HG02938 (cell line): ENCODE results near the gene BCAS1.
"Not testable (repeated sequence)": the region's sequence is repeated elsewhere in the genome, so short reads cannot be mapped to it uniquely, and the experiment has no call there.

Experiments
- ATAC-seq: cut with Tn5 transposase; IDR thresholded peaks from one replicate; pipeline ENCODE4 v1.9.1; 2021; ENCODE audit warnings: mild to moderate bottlenecking, moderate library complexity; ENCODE audit not compliant: unreplicated experiment

The BCAS1 gene

GRCh38 chr20:53990003-53990402 is 80.4 kb downstream of the BCAS1 start:
- ATAC-seq, result no peak

DNA sequence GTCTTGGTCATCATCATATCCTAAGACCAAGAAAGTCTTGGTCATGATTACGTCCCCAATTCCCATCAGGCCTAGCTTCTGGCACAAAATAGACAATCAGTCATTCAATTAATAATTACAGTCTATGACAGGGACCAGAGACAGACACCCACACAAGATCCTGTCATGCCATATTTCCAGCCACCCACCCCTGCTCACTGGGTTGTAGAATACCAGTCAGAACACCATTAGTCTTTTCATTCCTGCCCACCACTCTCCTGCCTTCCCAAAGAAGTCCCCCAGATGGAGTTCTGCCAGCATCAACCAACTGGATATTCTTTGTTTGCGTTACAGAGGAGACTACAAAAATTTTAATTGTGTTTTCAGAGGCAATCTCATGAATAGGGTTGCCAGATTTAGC is 81.0 kb downstream of the BCAS1 start:
- no peak for ATAC-seq

DNA sequence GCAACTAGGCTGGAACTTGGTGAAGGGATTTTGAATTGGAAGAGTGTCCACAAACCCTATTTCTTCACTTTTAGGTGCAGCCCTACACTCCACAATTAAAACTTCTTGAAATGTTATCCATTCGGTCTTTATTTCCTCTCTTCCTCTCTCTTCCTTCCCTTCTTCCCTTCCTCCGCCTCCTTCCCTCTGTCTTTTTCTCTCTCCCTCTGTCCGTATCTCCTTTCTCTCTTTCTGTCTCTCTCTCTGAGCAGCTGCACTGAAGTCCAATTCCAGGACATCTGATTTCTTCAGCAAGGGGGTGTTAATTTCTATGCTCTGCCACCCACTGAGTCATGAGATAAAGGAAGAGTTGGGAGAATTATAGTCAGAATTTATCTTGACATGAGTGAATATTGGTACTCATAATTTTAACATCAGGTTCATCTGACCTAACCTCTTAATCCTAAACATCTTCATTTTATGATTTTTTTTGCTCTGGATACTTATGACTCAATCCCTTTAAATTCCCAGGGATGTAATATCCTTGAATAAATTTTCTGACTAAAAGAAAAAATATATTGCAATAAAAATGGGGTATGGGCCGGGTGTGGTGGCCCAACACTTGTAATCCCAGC is 84.2 kb downstream of the BCAS1 start:
- no peak for ATAC-seq

- ATAC-seq, result no peak
These were observed 85.3 kb downstream of the BCAS1 start for GRCh38 chr20:53985150-53985518.

DNA sequence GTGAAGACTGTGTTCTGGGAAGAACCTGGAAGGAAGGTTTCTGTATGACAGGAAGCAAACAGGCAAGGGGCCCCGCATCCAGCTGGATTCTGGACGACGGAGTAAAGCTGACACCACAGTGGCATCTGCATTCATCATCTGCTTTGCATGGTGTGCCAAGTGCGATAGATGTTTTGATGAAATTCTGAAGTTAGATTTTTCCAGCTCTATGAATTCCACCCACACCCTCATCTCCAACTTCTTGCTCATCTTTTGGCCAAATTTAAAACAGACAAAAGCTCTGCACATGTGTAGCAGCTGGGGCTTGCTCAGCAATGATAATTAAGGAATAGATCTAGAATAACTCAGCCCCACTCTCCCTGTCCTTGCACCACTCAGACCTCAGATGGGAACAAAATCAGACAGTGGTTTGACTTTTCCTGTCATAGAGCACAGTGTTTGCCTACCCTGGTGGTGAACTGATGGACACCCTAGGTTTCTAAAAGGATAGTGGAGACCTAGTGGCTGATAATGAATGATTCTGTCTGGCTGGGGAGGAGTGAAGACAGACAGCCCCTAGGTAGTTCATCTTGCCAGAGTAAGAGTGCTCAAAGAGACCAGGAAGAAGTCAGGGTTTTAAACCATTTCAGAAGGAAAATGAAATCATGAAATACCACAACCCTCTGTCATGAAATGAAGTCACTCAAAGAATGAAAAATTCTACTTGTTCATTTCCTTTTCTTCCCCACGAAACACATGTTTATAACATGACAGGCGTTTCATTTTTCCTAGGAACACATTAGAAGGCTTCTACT is 85.8 kb downstream of the BCAS1 start:
- no peak for ATAC-seq

DNA sequence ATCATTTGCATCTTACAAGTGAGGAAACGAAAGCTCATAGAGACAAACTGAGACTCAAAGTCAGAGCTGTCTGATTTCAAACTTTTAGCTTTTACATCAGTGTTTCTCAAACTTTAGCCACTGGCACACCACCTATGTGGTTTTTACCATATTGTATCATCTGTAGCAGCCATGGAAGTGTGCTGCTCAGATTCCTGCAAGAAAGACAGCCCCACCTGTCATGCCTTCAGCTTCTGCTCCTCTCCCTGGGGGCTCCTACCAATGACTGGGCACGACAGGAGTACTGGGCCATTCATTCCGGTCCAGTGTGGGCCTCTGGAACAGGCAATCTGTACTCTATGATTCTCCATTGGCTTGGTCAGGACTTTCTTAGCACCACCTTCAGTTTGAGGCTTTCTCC is 87.0 kb downstream of the BCAS1 start:
- ATAC-seq, result no peak

GRCh38 chr20:53982624-53983023 is 87.8 kb downstream of the BCAS1 start:
- no peak for ATAC-seq

- ATAC-seq, result no peak
These were observed 88.5 kb downstream of the BCAS1 start for GRCh38 chr20:53981752-53982437.

GRCh38 chr20:53981130-53981529 is 89.3 kb downstream of the BCAS1 start:
- ATAC-seq, result no peak

- no peak for ATAC-seq
These were observed 90.3 kb downstream of the BCAS1 start for GRCh38 chr20:53980031-53980465.

- ATAC-seq, result no peak
These were observed 91.9 kb downstream of the BCAS1 start for GRCh38 chr20:53978497-53978896.

- ATAC-seq, result no peak
These were observed 93.0 kb downstream of the BCAS1 start for GRCh38 chr20:53977391-53977790.

DNA sequence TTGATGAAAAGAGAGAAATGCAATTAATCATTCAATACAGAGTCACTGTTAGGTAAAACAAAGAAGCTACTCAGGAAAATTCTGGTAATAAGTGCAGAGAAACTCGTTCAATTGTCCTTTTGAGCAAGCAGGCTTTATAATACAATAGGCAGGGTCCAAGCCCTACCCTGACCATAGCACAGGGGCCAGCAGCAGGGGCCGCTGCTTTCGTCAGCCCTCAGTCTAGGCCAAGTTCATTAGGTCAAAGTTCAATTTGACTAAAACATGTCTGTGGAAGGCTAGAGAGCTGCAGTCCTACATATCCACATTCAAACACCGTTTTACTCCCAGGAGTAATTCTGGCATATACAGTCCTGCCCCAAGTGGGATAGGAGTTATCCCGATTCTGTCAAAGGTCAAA is 94.6 kb downstream of the BCAS1 start:
- no peak for ATAC-seq

GRCh38 chr20:53974785-53975555 is 95.4 kb downstream of the BCAS1 start:
- no peak for ATAC-seq

- ATAC-seq, result not testable (repeated sequence)
These were observed 96.5 kb downstream of the BCAS1 start for GRCh38 chr20:53973882-53974281.

DNA sequence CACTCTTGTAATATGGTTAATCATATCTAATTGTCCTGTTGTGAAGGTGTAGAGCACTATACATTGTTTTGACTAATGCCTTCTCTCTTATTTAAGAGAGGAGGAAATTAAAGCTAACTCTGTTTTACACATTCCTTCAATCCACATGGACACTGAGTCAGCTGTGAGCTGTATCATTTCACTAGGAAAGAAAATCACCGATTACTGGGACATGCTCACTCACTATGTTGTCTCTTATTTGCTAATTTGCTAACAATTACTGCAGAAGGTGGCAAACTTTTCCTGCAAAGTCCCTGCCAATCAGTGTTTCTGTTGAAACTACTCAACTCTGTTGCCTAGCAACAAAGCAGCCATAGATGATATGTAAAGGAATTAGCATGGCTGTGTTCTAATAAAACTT is 98.2 kb downstream of the BCAS1 start:
- ATAC-seq, result no peak

DNA sequence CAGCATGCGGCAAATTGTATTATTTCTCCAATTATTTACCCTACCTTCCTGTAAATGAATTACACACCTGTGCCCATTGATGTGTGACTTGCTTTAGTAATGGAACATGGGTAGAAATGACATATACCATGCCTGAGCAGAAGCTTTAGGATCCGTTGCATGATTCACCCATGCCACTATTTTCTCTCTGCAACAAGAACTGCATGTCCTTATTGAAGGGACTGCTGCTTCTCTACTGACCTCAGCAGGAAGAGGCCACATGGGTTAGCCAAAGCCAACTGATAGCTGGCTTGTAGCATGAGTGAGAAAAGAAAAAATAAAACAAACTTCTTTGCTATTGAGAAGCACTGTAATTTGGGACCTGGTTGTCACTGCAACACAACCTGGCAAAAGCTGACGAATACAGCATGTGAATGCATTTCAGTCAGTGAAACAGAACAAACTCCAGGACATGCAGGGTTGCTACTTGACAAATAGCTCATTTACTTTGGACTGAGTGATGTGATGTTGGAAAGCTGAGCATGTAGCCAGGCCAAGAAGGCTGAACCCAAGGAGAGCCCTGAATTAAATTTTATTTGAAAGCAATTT is 99.2 kb downstream of the BCAS1 start:
- ATAC-seq, result no peak

GRCh38 chr20:53970232-53970631 is 100.2 kb downstream of the BCAS1 start:
- ATAC-seq, result no peak

DNA sequence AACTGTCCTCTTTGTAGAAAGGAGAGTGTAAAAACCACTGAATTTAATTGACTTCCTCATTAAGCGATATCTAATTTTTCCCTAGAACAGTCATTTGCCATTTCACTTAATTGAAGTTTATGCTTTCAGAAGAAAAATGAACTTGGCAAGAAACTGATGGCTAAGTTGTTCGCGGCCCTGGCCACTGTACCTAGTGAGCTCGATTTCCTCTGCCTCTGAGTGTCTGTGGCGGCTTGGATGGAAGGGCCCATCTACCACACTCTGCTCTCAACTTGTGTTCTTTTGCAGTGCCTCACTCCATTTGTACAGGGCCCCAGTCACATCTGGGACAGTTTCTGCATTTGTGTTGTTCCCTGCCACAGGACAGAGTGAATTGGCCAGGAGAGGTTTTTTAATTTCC is 102.9 kb downstream of the BCAS1 start:
- ATAC-seq, result no peak

DNA sequence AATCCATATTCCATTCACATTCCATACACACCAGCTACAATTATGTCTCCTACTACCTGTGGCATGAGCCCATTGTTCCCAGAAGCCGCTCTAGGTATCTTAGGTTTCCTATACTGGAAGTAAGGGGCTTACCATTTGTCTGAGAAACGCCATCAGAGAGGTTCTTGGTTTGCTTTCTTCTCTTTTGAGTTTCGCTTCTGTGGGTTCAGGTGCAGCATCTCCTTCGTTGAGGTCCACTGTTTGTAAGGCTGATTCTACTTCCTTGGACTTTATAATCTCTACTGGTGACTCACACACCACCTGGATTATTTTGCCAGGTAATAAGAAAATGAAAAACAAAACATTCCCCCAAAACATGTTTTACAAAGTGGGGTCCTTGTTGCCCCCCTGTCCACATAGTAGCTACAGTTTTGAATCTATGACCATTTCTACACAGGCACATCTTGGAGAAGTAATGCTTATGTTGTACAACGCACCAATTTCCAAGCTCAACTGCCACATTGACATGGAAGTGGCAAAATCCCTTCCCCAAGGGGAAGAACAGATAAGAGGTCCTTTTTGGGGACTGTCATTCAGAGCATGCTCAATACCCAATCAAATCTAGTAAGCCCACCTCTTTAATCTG is 103.5 kb downstream of the BCAS1 start:
- ATAC-seq, result no peak
